H1 (cell line): ENCODE data around the gene SOS1. TPM values are rescaled to one million over a fixed set of nuclear protein-coding genes. Genes with fewer than 3 reads are reported as not detected.

Experiments used
- CTCF ChIA-PET: fragments of 300-600 bp; sonication (Branson Sonifier 250); formaldehyde crosslinking; loops from one replicate; lab custom pipeline; 2021; ENCODE audit not compliant: partially characterized antibody; lab: Charles Lee
- POLR2A ChIA-PET: fragments of 300-600 bp; sonication (Branson Sonifier 250); formaldehyde crosslinking; loops from one replicate; lab custom pipeline; 2021; ENCODE audit warnings: inconsistent platforms; ENCODE audit not compliant: partially characterized antibody; lab: Charles Lee
- DNase-seq, 2 experiments: peaks; one replicate each; pipeline versions ENCODE4 v3.0.0 to v3.0.0-alpha.2; 2010 to 2022; ENCODE audit warnings: low spot score in 2 of 2, low read depth in 1 of 2, mixed read lengths in 1 of 2
- FAIRE-seq: peaks from 2 replicates; lab custom pipeline; 2011; peaks lifted over from hg19 to GRCh38; lab: Jason Lieb, UNC
- H2AFZ ChIP-seq: 2 replicates; pipeline ENCODE4 v1.8.1; 2012; ENCODE audit warnings: low read length, inconsistent platforms
- H2AK5ac ChIP-seq: 2 replicates; pipeline ENCODE4 v1.6.1; 2013; ENCODE audit warnings: low read depth, low read length
- H2BK120ac ChIP-seq: replicated peaks from 2 replicates; pipeline ENCODE3; 2013; ENCODE audit warnings: low read depth, low read length, inconsistent platforms
- H2BK12ac ChIP-seq: 2 replicates; pipeline ENCODE4 v1.6.1; 2013; ENCODE audit warnings: low read depth, low read length
- H2BK15ac ChIP-seq: 2 replicates; pipeline ENCODE4 v1.6.1; 2013; ENCODE audit warnings: low read length
- H2BK20ac ChIP-seq: 2 replicates; pipeline ENCODE4 v1.6.1; 2013; ENCODE audit warnings: low read length
- H2BK5ac ChIP-seq: 2 replicates; pipeline ENCODE4 v1.6.1; 2013; ENCODE audit warnings: low read depth, low read length
- H3K14ac ChIP-seq: 2 replicates; pipeline ENCODE4 v1.6.1; 2013; ENCODE audit warnings: inconsistent platforms; ENCODE audit not compliant: insufficient read length
- H3K18ac ChIP-seq: 2 replicates; pipeline ENCODE4 v1.6.1; 2013; ENCODE audit warnings: low read length; ENCODE audit errors: extremely low read depth
- H3K23ac ChIP-seq: 2 replicates; pipeline ENCODE4 v1.6.1; 2013; ENCODE audit warnings: inconsistent platforms; ENCODE audit not compliant: insufficient read length
- H3K23me2 ChIP-seq: 2 replicates; pipeline ENCODE4 v1.6.1; 2013; ENCODE audit warnings: low read depth, low read length
- H3K27ac ChIP-seq: 2 replicates; pipeline ENCODE4 v1.6.1; 2011; ENCODE audit warnings: low read depth, low read length, inconsistent platforms
- H3K27me3 ChIP-seq, 4 experiments: replicated peaks in 1 of 4; 1 replicate in 1 of 4; 2 replicates in 3 of 4; pipeline versions ENCODE4 v1.6.1 to v1.8.1; 2011 to 2013; ENCODE audit warnings: low read length in 3 of 4, mild to moderate bottlenecking in 3 of 4, inconsistent platforms in 2 of 4, mixed read lengths in 2 of 4, moderate library complexity in 1 of 4; ENCODE audit not compliant: control insufficient read depth in 3 of 4, insufficient read depth in 3 of 4; ENCODE audit errors: extremely low read depth in 1 of 4
- H3K36me3 ChIP-seq, 4 experiments: 2 replicates each; pipeline versions ENCODE4 v1.6.1 to v1.8.1; 2011 to 2013; ENCODE audit warnings: mild to moderate bottlenecking in 4 of 4, low read length in 3 of 4, moderate library complexity in 2 of 4, control low read depth in 1 of 4, inconsistent platforms in 1 of 4; ENCODE audit not compliant: insufficient read depth in 4 of 4, control insufficient read depth in 2 of 4
- H3K4ac ChIP-seq: replicated peaks from 2 replicates; pipeline ENCODE3; 2013; ENCODE audit warnings: low read length, low read depth, mixed read lengths, inconsistent platforms; ENCODE audit not compliant: insufficient read length
- H3K4me1 ChIP-seq, 4 experiments: replicated peaks in 1 of 4; 1 replicate in 1 of 4; 2 replicates in 3 of 4; pipeline versions ENCODE4 v1.6.1 to v1.8.1; 2011 to 2013; ENCODE audit warnings: low read length in 3 of 4, inconsistent platforms in 2 of 4, mixed read lengths in 1 of 4; ENCODE audit not compliant: insufficient read depth in 4 of 4, control insufficient read depth in 3 of 4
- H3K4me2 ChIP-seq, 2 experiments: 2 replicates each; pipeline versions ENCODE4 v1.6.1 to v1.8.1; 2011 to 2013; ENCODE audit warnings: low read depth in 2 of 2, low read length in 2 of 2, control low read depth in 1 of 2, inconsistent platforms in 1 of 2, mild to moderate bottlenecking in 1 of 2; ENCODE audit not compliant: insufficient read depth in 1 of 2
- H3K4me3 ChIP-seq, 4 experiments: fragments of 200-600, 300-600 bp in 1 of 4; sonication (generic), shearing (Covaris generic), sonication (Bioruptor Twin) in 1 of 4; 2 replicates each; pipeline versions ENCODE4 v1.5.1 to v1.8.1; 2011 to 2016; ENCODE audit warnings: low read length in 4 of 4, low read depth in 3 of 4, control low read depth in 2 of 4, inconsistent platforms in 2 of 4, mild to moderate bottlenecking in 2 of 4, mixed read lengths in 1 of 4, moderate library complexity in 1 of 4; ENCODE audit not compliant: insufficient read depth in 2 of 4; ENCODE audit errors: extremely low read depth in 1 of 4
- H3K56ac ChIP-seq: replicated peaks from 2 replicates; pipeline ENCODE3; 2013; ENCODE audit warnings: low read depth, mild to moderate bottlenecking, mixed read lengths, low read length, inconsistent platforms; ENCODE audit not compliant: insufficient read length
- H3K79me1 ChIP-seq: 2 replicates; pipeline ENCODE4 v1.6.1; 2013; ENCODE audit warnings: low read depth, low read length, control low read depth
- H3K79me2 ChIP-seq, 2 experiments: 2 replicates each; pipeline versions ENCODE4 v1.6.1 to v1.8.1; 2012 to 2013; ENCODE audit warnings: low read length in 2 of 2, mild to moderate bottlenecking in 2 of 2, inconsistent platforms in 1 of 2; ENCODE audit not compliant: insufficient read depth in 2 of 2, control insufficient read depth in 1 of 2
- H3K9ac ChIP-seq, 4 experiments: replicated peaks in 1 of 4; 1 replicate in 1 of 4; 2 replicates in 3 of 4; pipeline versions ENCODE4 v1.6.1 to v1.8.1; 2011 to 2013; ENCODE audit warnings: low read depth in 3 of 4, low read length in 3 of 4, control low read depth in 2 of 4, mild to moderate bottlenecking in 2 of 4, moderate library complexity in 2 of 4, inconsistent platforms in 1 of 4; ENCODE audit errors: extremely low read depth in 1 of 4
- H3K9me3 ChIP-seq, 2 experiments: 2 replicates each; pipeline versions ENCODE4 v1.6.1 to v1.8.1; 2012 to 2013; ENCODE audit warnings: mild to moderate bottlenecking in 2 of 2, moderate library complexity in 2 of 2, control low read depth in 1 of 2, inconsistent platforms in 1 of 2, low read depth in 1 of 2, low read length in 1 of 2, mixed read lengths in 1 of 2; ENCODE audit not compliant: insufficient read depth in 2 of 2
- H4K20me1 ChIP-seq, 2 experiments: replicated peaks in 1 of 2; 2 replicates each; pipeline versions ENCODE3 to v1.8.1; 2011 to 2013; ENCODE audit warnings: inconsistent platforms in 2 of 2, low read length in 2 of 2, mild to moderate bottlenecking in 1 of 2; ENCODE audit not compliant: insufficient read depth in 2 of 2, control insufficient read depth in 1 of 2
- H4K5ac ChIP-seq: 2 replicates; pipeline ENCODE4 v1.6.1; 2013; ENCODE audit warnings: low read length, low read depth, mixed read lengths, inconsistent platforms; ENCODE audit not compliant: insufficient read length
- H4K8ac ChIP-seq: 2 replicates; pipeline ENCODE4 v1.8.0; 2013; ENCODE audit warnings: mild to moderate bottlenecking, moderate library complexity, low read length, inconsistent platforms; ENCODE audit not compliant: insufficient read depth; ENCODE audit errors: extremely low read depth
- H4K91ac ChIP-seq: replicated peaks from 2 replicates; pipeline ENCODE3; 2013; ENCODE audit warnings: low read length, mixed read lengths, inconsistent platforms; ENCODE audit not compliant: insufficient read length
- CREB1 ChIP-seq: IDR thresholded peaks from 2 replicates; pipeline ENCODE4 v1.6.1; 2012; ENCODE audit warnings: inconsistent platforms
- CTCF ChIP-seq, 3 experiments: IDR thresholded peaks; 1 replicate in 2 of 3; 2 replicates in 1 of 3; pipeline versions ENCODE4 v1.5.1 to v1.6.1; 2011; ENCODE audit warnings: low read length in 3 of 3, mild to moderate bottlenecking in 3 of 3, inconsistent platforms in 2 of 3, low read depth in 1 of 3, moderate library complexity in 1 of 3; ENCODE audit not compliant: insufficient read depth in 1 of 3; ENCODE audit errors: control extremely low read depth in 1 of 3
- NANOG ChIP-seq: IDR thresholded peaks from 2 replicates; pipeline ENCODE4 v1.6.1; 2011; ENCODE audit warnings: low read length, low read depth, mild to moderate bottlenecking, inconsistent platforms; ENCODE audit not compliant: insufficient read depth, poor library complexity, severe bottlenecking
- ZNF274 ChIP-seq: IDR thresholded peaks from 2 replicates; pipeline ENCODE4 v1.7.0; 2012; ENCODE audit warnings: low read length, borderline replicate concordance; ENCODE audit errors: extremely low read depth
- WGBS, 2 experiments: shearing (Covaris generic) in 1 of 2; methylation state at CpG; one replicate each; pipeline versions ENCODE4 v1.1.6 to v1.1.7; 2013 to 2015; ENCODE audit warnings: low lambda C conversion rate in 2 of 2, mixed read lengths in 2 of 2, inconsistent platforms in 1 of 2, low coverage in 1 of 2, missing lambda C conversion rate in 1 of 2; ENCODE audit not compliant: insufficient replicate concordance in 2 of 2, insufficient coverage in 1 of 2, insufficient read length in 1 of 2; ENCODE audit errors: extremely low coverage in 1 of 2, missing lambda C conversion rate in 1 of 2; 5-methylcytosine and 5-hydroxymethylcytosine counted together
- polyA plus RNA-seq, 7 experiments: library from polyadenylated mRNA; depleted of rRNA in 3 of 7; stranded (reverse) in 5 of 7; unstranded in 2 of 7; fragments of >200 nt in 5 of 7; fragments of 200-250 nt in 2 of 7; gene quantifications; 1 replicate in 5 of 7; 2 replicates in 1 of 7; 4 replicates in 1 of 7; pipeline versions ENCODE4 v1.2.1 to v1.2.3, GENCODE V29; 2011 to 2013; ENCODE audit warnings: missing spikeins in 2 of 7, mixed read lengths in 2 of 7
- total RNA-seq: library from RNA; stranded (reverse); fragmentation: NEBNext Ultra II Directional; extraction: Animal tissue kit (Norgen Biotek cat#: 25700); gene quantifications from 2 replicates; pipeline ENCODE4 v1.2.1, GENCODE V29; 2021

SOS1 gene
- total and polyA plus RNA-seq, 2 of the 8 experiments (the other 6 are each of a cell fraction or from before 2014, with no cell fraction given): 25.7 to 27.0 TPM

GRCh38 chr2:39114771-39115170 is 6.1 kb downstream of the SOS1 start:
- no peak overlapping the region for H2AFZ ChIP-seq
- no peak overlapping the region for H3K4me3 ChIP-seq
- H3K23ac ChIP-seq: no peak overlapping the region
- H2BK120ac ChIP-seq: no peak overlapping the region
- H3K14ac ChIP-seq: no peak overlapping the region
- no peak for DNase-seq
- no peak overlapping the region for H2BK12ac ChIP-seq
- H3K23me2 ChIP-seq: peaks cover 3% of the 10 kb centered on the region
- CTCF ChIA-PET: interaction anchor here (2.8 kb wide), 1 partner anchor 9 kb away, joined by 7 read pairs; no protein-coding TSS in a partner anchor
- no peak overlapping the region for H3K9ac ChIP-seq
- no peak overlapping the region for H3K18ac ChIP-seq
- H2BK5ac ChIP-seq: no peak overlapping the region
- no peak overlapping the region for H2BK20ac ChIP-seq
- WGBS, 2 experiments: 93% methylated on average over 3 of the region's 3 CpGs; no CpG with 5 or more reads in 1 of the 2 experiments
- H3K56ac ChIP-seq: no peak overlapping the region
- FAIRE-seq: no peak
- no peak overlapping the region for H3K27ac ChIP-seq
- H4K20me1 ChIP-seq: peaks cover 2% of the 10 kb centered on the region in 2 experiments
- no peak overlapping the region for H4K5ac ChIP-seq
- H3K9me3 ChIP-seq: no peaks in the 10 kb centered on the region
- peaks cover 0 to 11% (median 0%) of the 10 kb centered on the region in 4 experiments; a peak in 2 of 8 replicates for H3K36me3 ChIP-seq
- peaks cover 0 to 2% (median 0%) of the 10 kb centered on the region in 4 experiments; a peak in 3 of 7 replicates for H3K4me1 ChIP-seq
- peaks cover 9% of the 10 kb centered on the region for H3K79me1 ChIP-seq
- no peak overlapping the region for H4K91ac ChIP-seq
- POLR2A ChIA-PET: no interaction called here
- TF ChIP-seq CREB1: no peak
- TF ChIP-seq ZNF274: no peak
- TF ChIP-seq NANOG: no peak
- no peak for TF ChIP-seq CTCF (IDR thresholded peaks at IDR 0.05; ENCODE audit: control extremely low read depth in 1 of 3, insufficient read depth in 1 of 3, low read depth in 1 of 3, low read length in 3 of 3)
- H2AK5ac ChIP-seq: no peak overlapping the region
- no peak overlapping the region for H3K4me2 ChIP-seq
- no peak overlapping the region for H4K8ac ChIP-seq
- H3K79me2 ChIP-seq: peaks cover 15 to 98% of the 10 kb centered on the region in 2 experiments
- H3K27me3 ChIP-seq: no peaks in the 10 kb centered on the region
- no peak overlapping the region for H2BK15ac ChIP-seq
- H3K4ac ChIP-seq: no peak overlapping the region
